HG02970 (cell line): ENCODE results near the gene TCFL5.
A peak's percentile ranks its signal among the peaks of the same experiment; 100 is the strongest.
"Not testable (repeated sequence)": the region's sequence is repeated elsewhere in the genome, so short reads cannot be mapped to it uniquely, and the experiment has no call there.

ENCODE experiments used
- ATAC-seq: cut with Tn5 transposase; IDR thresholded peaks from one replicate; pipeline ENCODE4 v1.9.1; 2021; ENCODE audit warnings: mild to moderate bottlenecking, moderate library complexity, moderate number of reproducible peaks; ENCODE audit not compliant: unreplicated experiment, low FRiP score

The TCFL5 gene

DNA sequence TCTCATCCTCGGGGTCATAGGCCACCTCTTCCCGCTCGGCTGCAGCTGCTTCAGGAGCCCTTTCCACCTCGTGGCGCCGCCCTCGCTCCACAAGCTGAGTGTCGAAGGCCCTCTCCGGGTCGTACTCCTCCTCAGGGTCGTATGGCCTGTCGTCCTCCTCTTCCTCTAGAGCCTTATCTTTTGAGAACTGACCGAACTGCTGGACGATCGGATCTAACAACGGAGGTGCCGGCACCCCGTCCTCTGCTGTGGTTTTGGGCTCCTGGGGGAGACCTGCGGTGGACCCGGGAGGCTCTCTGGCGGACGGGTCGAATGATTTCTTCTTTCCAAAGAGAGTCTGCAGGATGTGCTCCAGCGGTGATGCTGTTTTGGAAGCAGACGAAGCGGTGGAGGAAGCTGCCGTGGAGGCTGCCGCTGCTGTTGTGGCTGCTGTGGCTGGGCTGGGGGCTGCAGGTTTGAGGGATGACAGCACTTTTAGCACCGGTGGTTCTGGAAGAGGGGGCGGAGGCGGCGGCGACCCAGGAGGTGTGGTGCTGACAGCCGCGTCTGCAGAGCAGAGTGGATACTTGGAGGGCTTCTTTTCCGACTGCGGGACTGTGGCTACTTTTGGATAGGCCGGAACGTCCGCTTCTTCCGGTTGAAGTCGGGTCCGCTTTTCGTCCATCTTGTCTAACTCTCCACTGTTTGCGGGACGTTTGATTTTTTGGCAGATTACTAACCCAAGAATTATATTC, 20.2 kb upstream of the TCFL5 start:
- no peak for ATAC-seq

DNA sequence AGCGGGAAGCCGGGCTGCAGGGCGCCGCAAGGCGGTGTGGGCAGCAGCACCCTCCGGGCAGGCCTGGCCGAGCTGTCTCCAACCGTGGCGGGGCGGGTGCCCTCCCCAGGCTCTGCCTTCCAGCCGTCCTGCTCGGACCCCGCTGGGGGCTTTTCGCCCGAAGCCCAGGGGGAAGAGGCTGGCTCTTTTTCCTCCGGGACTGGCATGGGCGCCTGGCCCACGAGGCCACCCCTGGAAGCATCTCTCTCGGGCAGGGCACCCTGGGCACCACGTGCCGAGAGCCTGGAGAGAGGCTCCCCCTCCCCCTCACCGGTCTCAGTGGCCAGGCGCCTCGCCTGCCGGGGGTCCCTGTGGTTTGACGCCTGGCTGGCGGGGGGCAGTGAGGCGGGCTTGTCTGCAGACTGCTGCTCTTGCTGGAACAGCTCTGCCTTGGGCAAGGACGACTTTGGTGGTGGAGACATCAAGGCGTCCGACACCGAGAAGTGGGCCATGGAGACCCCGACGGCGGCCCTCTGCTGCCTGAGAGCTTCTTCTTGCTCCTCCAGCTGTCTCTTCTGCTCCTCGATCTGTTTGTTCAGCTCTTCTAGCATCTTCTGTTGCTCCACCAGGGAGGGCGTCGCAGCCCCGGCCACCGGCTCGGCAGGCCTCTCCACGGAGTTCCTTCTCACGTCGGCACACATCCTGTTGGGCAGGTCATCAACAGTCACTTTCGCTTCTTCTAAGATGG, 19.5 kb upstream of the TCFL5 start:
- no peak for ATAC-seq

DNA sequence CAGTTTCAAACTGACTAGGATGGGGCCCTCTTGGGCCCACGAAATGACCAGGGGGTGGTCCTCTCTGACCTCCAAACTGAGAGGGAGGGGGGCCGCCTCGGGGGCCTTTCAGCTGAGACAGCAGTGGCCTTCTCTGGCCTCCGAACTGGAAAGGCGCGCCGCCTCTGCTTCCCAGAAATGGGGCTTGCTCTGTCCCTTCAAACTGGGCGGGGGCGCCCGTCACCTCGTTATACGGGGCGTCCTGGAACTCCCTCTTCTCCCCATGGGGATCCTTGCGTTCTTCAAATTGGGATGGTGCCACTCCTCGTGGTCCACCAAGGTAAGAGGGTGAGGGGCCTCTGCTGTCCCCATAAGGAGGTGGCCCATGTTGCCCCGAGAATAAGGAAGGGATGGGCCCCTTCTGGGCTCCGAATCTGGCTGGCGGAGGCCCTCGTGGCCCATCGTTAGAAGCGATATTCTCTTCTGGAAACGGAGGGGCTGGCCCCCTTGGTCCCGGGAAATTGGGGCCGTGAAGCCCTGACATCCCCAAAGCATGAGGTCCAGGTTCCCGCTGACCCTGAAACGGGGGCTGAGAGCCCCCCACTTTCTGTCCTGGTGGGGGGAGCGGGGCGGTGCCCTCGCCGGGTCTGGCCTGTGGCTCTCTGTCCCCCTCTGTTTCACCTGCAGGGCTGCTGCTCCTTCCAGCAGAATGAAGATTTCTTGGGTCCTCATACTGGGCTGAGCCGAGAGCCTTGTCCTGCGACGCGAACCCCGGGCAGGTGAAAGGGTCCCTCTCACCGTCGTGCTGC, 18.7 kb upstream of the TCFL5 start:
- ATAC-seq: no peak

DNA sequence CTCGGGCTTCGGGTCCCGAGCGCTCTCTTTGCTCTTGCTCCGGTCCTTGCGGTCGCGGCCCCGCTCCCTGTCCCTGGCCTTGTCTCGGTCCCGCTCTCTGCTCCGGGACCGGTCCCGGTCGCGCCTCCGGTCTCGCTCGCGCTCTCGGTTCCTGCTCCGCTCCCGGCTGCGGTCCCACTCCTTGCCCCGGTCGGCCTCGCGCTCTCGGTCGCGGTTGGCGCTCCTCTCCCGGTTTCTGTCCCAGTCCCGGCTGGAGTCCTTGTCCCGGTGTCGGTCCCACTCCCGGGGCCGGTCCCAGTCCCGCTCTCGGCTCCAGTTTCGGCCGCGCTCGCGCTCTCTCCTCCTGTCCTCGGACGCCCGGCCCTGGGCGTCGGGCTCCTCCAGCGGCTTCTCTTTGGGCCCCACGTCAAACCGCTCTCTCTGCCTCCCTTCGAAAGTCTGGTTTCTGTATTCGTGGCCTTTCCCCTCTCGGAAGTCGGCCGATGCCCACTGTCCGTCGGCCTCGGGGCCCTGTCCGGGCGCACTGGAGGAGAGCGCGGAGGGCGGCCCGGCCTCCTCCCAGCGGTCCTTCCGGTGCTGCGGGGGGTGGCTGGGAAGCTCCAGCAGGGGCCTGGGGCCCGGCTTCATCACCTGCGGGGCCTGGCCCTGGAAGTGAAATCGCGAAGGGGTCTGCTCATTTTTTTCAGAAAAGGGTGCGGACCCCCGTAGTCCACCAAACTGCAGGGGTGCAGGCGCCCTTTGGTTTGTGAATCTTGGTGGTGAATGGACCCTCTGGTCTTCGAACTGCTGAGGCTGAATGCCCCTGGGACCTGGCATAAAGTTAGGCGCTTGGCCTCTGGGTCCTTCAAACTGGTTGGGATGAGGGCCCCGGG, 17.9 kb upstream of the TCFL5 start:
- no peak for ATAC-seq

DNA sequence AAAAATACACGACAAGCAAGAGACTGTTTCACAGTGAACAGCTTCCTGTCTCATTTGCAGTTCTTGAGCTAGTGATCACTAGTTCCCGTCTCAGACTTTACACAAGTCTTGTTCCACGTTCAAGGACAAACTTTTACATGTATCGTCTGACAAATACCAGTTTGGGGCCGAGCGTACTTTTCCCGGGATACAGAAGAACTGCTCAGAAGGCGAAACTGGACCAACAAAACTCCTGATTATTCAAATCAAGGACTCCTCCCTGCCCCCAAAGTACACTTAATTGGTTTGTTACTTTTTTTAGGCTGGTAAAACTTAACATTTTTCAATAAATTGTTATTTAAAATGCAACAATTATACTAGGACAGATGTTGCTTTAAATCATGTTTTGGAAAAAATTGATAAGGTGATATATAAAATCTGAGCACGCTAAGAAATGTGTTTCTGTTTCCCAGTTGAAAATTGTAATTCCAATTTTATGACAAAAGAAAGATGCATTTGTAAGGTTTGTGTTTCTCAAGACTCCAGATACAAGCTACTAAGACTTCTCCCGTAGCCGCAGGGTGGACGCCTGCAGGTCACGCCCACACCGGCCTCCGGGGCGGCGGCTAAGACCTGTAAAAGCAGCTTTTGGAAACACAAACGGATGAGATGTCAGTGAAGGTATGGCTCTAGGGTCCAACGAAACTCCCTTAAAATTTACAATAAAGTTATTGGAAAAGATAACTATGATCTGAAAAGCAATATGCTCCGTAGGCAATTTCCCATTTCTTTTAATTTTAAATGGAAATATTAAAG, 16.8 kb upstream of the TCFL5 start:
- no peak for ATAC-seq

DNA sequence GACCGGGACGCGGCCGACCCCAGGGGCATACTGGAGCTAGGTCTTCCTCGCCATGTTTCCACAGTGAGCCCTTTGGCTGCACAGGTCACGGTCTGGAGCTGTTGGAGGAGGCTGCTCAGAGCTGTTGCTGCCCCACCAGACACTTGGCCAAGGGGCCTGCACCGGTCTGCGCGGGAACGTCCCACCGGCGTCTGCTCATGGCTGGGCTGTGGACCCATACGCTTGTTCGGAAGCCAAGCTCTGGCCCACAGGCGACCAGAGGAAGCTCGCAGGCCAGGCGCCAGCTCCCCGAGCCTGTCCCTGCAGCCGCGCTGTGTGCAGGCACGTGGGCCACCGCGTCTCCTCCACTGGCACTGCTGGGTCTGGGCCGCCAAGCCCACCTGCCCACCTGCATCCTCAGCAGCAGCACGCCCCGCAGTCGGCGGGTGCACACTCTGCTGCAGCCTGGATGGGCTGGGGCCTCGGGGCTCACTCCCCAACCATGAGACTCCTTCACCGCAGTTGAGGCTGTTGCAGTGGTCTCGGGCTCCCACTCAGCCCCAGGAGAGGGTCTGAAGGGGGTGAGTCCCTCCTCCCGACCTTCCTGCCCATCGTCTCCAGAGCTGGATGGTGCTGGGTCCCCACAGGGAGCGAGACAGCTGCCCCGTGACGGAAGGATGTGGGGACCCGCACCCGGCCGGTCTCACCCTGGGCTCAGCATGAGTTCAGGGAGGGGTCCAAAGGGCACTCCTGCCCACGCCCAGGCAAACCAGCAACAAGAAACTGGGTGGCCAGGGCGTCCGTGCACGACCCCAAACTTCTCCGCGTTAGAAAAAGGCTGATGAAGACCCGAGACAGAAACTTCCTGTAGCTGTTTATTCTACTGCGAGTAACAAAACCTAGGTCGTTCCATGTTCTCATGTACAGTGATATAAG, 15.5 kb upstream of the TCFL5 start:
- no peak for ATAC-seq

DNA sequence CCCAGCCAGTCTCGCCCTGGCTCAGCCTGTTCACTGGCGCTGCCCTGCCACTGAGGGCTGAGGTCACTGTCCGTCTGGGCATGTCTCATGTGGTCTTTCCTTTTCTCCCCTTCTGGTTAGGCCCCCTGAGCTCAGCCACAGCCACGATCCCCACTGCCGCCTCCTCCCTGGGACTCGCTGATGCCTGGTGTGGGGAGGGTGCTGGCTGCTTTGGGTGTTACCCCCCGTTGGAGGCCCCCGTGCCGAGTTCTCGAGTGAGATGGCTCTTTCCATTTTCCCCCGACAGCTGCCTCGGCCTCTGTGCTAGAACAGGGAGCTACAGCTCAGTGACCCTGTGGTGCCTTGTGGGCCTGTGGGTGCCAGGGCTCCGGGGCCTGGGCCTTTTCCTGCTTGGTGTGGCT, 14.9 kb upstream of the TCFL5 start:
- ATAC-seq: no peak

DNA sequence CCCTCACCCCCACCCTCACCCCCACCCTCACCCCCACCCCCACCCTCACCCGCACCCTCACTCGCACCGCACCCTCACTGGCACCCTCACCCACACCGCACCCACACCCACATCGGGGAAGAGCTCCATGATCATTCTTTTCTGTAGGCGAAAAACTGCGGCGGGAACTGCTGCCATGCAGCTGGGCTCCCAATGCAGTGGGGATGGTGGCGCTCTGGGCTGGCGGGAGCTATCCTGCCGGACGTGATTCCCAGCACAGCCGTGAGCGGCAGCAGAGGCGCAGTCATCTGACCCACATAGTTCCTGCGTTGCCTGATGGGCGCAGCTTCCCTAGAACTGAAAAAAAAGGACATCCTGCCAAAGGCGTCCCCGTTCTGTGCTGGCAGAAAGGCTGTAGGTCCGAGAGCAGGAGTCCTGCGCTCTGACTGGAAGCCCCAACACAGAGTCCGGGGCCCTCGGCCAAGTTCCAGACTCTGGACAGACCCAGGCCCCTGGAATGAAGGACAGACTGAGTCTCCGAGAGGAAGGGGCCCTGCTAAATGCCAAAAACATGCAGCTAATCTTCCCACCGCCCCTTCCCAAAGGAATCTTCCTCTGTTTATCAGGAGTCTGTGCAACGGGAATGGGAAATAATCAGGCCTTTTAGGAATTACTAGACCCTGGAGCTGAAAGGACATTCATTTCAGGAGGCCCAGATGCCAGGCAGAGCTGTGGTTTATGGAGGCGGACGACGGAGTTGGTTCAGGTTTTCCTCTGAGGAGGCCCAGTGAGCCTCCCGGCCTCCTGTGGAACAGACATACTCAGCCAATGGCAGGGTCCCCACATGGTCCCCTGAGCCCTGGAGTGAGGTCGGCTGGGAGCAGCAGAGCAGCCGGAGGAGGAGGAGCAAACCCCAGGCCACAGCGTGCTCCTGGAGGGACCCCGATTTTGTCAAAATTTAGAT, 14.1 kb upstream of the TCFL5 start:
- ATAC-seq: no peak

DNA sequence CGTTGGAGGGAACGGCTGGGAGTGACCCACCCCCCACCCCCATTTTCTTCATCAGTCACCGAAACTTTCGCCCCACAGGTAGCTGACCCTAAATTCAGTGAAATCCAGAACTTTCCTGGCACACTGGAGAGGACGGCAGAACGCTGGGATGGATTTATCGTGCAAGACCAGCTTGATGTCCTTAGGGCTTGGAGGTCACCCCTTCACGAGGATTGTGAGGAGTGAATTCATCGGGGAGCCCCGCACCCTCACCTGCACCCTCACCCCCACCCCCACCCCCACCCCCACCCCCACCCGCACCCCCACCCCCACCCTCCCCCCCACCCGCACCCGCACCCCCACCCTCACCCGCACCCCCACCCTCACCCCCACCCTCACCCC, 13.3 kb upstream of the TCFL5 start:
- ATAC-seq: no peak

DNA sequence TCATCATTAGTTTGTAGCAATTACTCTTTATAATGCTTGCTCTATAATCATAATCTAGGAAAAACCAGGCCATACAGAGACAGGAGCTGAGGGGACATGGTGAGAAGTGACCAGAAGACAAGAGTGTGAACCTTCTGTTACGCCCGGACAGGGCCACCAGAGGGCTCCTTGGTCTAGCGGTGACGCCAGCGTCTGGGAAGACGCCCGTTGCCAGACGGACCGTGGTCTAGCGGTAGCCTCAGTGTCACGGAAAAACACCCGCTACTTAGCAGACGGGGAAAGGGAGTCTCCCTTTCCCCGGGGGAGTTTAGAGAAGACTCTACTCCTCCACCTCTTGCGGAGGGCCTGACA, 12.0 kb upstream of the TCFL5 start:
- ATAC-seq: not testable (repeated sequence)

DNA sequence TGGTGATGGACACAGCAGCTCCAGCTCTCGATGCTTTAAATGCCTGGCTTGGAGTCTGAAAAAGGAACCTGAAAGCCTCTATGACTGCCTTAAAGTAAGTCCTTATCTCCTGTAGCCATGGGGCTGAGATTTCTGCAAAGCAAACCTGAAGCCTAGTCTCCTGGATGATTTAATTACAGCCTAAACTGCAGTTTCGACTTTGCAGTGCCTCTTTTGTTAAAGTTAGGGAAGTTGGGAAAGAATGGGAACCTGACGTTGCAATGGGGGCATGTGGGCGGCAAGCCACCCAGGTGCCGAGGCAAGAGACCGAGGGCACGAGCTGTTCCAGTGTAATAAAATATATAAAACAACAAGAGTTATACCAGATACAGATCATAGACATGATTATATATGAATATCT, 11.7 kb upstream of the TCFL5 start:
- no peak for ATAC-seq

DNA sequence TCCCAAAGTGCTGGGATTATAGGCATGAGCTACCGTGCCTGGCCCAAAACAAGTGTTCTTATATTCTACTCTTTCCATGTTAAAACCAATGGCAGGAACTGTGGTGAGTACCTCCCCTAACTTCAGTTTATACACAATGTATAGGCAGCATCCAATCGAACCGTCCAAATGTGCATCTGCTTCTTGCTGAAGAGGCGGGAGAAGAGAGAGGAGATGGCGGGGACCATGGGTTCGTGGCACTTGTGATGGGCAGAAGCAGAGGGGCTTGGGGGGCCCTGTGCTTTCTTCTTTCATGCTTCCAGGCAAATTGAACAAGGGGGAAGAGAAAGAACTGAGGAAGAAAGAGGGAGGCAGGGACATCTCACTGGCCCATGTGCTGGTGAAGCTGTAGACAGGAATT, 11.2 kb upstream of the TCFL5 start:
- ATAC-seq: no peak

DNA sequence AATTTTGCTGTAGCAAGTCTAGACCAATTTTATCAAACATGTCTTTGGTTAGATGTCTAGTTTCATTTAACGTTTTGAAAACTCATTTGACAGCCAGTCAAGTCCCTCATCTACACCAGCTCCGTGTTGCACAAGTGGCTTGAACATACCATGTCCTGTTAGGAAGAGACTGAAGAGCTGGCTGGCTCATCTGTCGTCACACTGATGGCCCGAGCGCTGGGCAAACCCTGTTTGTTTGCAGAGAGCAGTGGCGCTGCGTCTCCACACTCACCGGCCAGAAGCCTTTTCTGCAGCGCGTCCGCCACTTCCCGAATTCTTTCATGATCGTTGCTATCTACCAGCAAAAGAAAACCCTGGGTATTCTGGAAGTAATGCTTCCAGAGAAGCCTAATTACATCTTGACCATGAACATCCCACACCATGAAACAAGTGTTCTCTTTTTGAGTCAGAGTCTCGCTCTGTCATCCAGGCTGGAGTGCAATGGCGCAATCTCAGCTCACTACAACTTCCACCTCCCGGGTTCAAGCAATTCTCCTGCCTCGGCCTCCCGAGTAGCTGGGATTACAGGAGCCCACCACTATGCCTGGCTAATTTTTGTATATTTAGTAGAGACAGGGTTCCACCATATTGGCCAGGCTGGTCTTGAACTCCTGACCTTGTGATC, 10.7 kb upstream of the TCFL5 start:
- no peak for ATAC-seq

DNA sequence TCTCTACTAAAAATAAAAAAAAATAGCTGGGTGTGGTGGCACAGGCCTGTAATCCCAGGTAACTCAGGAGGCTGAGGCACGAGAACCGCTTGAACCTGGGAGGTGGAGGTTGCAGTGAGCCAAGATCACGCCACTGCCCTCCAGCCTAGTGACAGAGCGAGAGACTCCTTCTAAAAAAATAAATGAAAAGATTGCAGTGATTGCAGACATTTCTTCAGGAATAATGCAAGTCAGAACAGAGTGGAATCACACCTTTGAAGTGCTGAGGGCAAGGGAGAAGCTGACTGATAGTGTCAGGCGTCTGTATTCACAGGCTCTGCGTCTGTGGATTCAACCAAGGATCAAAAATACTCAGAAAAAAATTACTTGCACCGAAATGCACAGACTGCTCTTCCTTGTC, 2.6 kb upstream of the TCFL5 start:
- ATAC-seq: no peak

DNA sequence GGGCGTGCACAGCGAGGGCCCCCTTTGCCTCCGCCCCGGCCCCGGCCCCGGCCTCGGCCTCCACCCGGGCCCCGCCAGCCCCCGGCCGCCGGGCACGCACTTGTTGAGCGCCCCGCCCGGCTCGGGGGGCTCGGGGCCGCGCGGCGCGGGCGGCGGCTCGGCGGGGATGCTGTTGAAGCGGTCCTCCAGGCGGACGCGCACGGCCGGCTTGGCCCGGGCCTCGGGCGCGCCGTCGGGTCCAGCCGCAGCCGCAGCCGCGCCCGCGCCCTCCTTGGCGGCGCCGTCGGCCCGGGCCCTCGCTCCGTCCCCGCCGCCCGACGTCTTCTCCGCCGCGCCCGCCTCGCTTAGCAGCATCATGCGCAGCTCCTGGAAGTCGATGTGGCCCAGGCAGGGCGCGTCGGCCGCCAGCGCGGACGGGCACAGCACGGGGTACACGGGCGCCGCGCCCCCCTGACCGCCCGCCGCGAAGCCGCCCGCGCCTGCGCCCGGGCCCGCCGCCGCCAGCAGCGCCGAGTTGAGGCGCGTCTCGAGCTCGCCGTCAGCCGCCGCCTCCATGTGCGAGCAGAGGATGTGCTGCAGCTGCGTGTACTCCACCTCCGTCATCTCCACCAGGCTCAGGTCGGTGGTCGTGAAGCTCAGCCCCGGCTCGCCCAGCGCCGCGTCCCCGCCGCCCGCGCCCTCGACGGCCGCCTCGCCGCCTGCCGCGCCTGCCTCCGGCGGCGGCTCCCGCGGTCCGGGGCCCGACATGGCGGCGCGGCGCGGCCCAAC, 514 bp downstream of the TCFL5 start:
- peak; percentile 19 for ATAC-seq

DNA sequence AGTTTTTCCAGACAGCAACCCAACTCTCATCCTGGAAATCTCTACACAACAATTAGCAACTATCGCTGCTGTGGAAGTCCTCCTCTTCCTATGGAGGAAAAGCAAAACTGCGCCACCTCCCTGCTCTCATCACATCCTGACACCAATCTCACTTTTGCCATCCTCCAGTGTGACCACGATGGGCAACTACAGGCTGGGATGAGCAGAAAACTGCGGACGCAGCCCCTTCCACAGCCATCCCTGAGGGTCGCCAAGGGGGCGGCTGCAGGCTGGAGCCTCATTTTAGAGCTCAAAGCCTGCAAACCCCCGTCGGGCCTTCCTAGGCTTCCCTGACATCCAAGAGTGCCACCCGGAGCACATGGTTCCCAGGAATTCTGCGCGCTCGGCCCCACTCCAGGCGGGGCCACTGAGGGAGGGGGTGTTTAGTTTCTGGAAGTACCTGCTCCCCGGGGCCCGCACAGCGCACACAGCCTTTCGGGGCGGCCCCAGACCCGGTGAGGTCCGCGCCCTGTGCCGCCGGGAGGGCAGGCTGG, 1.2 kb downstream of the TCFL5 start:
- ATAC-seq: no peak
